OCI-LY3 (cell line): Measurements from ENCODE around the gene PAX2.

Experiments used
- H2AFZ ChIP-seq: fragments of 200-600, 300-600 bp; shearing (Covaris generic); 2 replicates; pipeline ENCODE4 v1.6.0; 2014; ENCODE audit warnings: antibody characterized with exemption, low read depth, low read length
- H3K27ac ChIP-seq: fragments of 200-600, 300-600 bp; sonication (generic); 2 replicates; pipeline ENCODE4 v1.5.1; 2014; ENCODE audit warnings: mild to moderate bottlenecking, low read length, moderate library complexity, mixed read lengths
- H3K27me3 ChIP-seq: fragments of 200-600, 300-600 bp; sonication (generic); 2 replicates; pipeline ENCODE4 v1.6.1; 2014; ENCODE audit warnings: low read depth, low read length, mixed read lengths
- H3K36me3 ChIP-seq: fragments of 200-600, 300-600 bp; sonication (generic); replicated peaks from 2 replicates; pipeline ENCODE3; 2014; ENCODE audit warnings: low read depth, low read length, mixed read lengths
- H3K4me1 ChIP-seq: fragments of 300-600, 200-600 bp; sonication (generic); 2 replicates; pipeline ENCODE4 v1.6.1; 2014; ENCODE audit warnings: low read length, mixed read lengths
- H3K4me2 ChIP-seq: fragments of 200-600, 300-600 bp; sonication (generic); 2 replicates; pipeline ENCODE4 v1.6.1; 2014; ENCODE audit warnings: low read length, mixed read lengths
- H3K4me3 ChIP-seq: fragments of 300-600, 200-600 bp; sonication (generic); 2 replicates; pipeline ENCODE4 v1.5.1; 2014; ENCODE audit warnings: antibody characterized with exemption, mild to moderate bottlenecking, low read length, moderate library complexity
- H3K79me2 ChIP-seq: fragments of 300-600, 200-600 bp; shearing (Covaris generic); 2 replicates; pipeline ENCODE4 v1.6.1; 2014; ENCODE audit warnings: mild to moderate bottlenecking, low read length, mixed read lengths
- H3K9ac ChIP-seq: fragments of 300-600, 200-600 bp; shearing (Covaris generic); 2 replicates; pipeline ENCODE4 v1.6.0; 2014; ENCODE audit warnings: mild to moderate bottlenecking, low read length, moderate library complexity
- H3K9me3 ChIP-seq: fragments of 200-600, 300-600 bp; shearing (Covaris generic); 2 replicates; pipeline ENCODE4 v1.6.1; 2014; ENCODE audit warnings: low read length, mixed read lengths; ENCODE audit not compliant: insufficient read depth
- H4K20me1 ChIP-seq: fragments of 200-600, 300-600 bp; sonication (generic); 2 replicates; pipeline ENCODE4 v1.6.1; 2016; ENCODE audit warnings: low read length, mixed read lengths; ENCODE audit not compliant: insufficient read depth
- EZH2phosphoT487 ChIP-seq: fragments of 200-600 bp; shearing (Covaris generic); IDR thresholded peaks from 2 replicates; pipeline ENCODE4 v1.6.1; 2018; ENCODE audit warnings: antibody characterized with exemption, mixed run types, low read depth
- TF ChIP-seq, protein P1 (sequence below): fragments of 200-600, 300-600 bp; sonication (generic); IDR thresholded peaks from 2 replicates; pipeline ENCODE4 v1.5.1; 2014; ENCODE audit warnings: antibody characterized with exemption, low read length, low read depth

Gene PAX2

DNA sequence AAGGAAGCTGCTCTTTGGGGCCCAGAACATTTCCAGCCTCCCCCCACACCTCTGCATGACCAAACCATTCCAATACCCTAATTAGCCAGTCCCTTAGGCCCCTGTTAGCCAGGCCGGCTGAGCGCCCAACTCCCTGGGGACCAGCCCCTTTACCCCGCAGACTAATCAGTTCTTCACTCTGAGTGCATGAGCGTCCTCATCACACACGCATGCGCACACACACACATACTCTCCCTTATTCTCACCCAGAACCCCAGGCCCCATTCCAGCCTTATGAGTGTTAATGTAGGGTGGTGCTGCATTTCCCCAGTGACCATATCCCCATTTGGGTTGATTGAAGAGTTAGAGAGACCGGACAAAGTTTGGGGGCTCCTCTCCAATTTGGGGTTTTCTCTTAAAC is 90.4 kb downstream of the PAX2 start:
- H3K79me2 ChIP-seq, result no peaks in the 10 kb centered on the region
- no peak overlapping the region for H3K4me2 ChIP-seq
- H3K4me1 ChIP-seq, result no peaks in the 10 kb centered on the region
- TF ChIP-seq, protein P1, sequence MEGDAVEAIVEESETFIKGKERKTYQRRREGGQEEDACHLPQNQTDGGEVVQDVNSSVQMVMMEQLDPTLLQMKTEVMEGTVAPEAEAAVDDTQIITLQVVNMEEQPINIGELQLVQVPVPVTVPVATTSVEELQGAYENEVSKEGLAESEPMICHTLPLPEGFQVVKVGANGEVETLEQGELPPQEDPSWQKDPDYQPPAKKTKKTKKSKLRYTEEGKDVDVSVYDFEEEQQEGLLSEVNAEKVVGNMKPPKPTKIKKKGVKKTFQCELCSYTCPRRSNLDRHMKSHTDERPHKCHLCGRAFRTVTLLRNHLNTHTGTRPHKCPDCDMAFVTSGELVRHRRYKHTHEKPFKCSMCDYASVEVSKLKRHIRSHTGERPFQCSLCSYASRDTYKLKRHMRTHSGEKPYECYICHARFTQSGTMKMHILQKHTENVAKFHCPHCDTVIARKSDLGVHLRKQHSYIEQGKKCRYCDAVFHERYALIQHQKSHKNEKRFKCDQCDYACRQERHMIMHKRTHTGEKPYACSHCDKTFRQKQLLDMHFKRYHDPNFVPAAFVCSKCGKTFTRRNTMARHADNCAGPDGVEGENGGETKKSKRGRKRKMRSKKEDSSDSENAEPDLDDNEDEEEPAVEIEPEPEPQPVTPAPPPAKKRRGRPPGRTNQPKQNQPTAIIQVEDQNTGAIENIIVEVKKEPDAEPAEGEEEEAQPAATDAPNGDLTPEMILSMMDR, result no peak
- TF ChIP-seq EZH2phosphoT487, result no peak
- H3K36me3 ChIP-seq, result no peaks in the 10 kb centered on the region
- H2AFZ ChIP-seq, result no peak overlapping the region
- no peaks in the 10 kb centered on the region for H3K9me3 ChIP-seq
- H3K27me3 ChIP-seq, result 0 out of 2 replicates have a peak, but pooled peaks cover 3% of the 10 kb centered on the region
- no peak overlapping the region for H3K4me3 ChIP-seq
- no peak overlapping the region for H3K27ac ChIP-seq
- no peak overlapping the region for H3K9ac ChIP-seq
- H4K20me1 ChIP-seq, result no peaks in the 10 kb centered on the region

DNA sequence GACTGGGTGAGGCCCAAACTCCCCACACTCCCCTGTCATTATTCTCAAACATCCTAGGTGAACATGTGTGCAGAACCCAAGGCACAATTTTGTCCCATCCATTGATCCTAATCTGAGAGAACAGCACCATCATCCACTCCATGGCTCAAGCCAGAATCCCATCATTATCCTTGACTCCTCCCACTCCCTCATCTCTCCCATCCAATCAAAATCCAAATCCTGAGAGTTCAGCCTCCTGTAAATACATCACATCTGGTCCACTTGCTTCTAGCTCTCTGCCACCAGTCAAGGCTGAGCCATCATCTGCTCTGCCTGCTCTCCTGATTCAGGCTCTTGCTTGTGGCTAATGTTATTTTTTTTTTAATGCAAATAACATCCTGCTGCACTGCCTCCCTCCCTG is 91.5 kb downstream of the PAX2 start:
- Histone ChIP-seq H4K20me1 (no peaks in the 10 kb centered on the region), H3K36me3 (no peaks in the 10 kb centered on the region), H3K9ac (no peak overlapping the region), H3K4me2 (no peak overlapping the region), H3K79me2 (no peaks in the 10 kb centered on the region), H3K4me1 (no peaks in the 10 kb centered on the region), H3K27me3 (0 out of 2 replicates have a peak, but pooled peaks cover 3% of the 10 kb centered on the region), H3K27ac (no peak overlapping the region), H2AFZ (no peak overlapping the region), H3K4me3 (no peak overlapping the region), H3K9me3 (no peaks in the 10 kb centered on the region)
- TF ChIP-seq, protein P1, result no peak
- no peak for TF ChIP-seq EZH2phosphoT487

DNA sequence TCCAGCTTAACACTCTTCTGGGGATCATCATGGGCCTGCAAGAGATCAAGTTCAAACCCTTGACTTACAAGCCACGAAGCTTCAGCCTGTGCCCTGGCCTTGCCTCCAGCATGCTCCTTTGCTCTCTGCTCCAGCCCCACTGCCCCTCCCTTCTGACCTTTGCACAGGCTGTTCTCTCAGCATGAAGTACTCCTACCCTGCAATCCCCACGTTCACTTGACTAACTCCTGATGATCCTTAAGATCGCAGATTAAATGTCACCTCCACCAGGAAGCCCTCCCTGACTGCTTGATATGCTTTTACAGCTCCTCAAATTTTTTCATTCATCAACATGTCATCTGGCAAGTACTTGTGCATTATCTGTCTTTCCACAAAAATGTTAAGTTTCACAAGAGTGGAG is 91.9 kb downstream of the PAX2 start:
- Histone ChIP-seq H3K27ac (no peak overlapping the region), H2AFZ (no peak overlapping the region), H3K4me1 (no peaks in the 10 kb centered on the region), H3K4me2 (no peak overlapping the region), H3K79me2 (no peaks in the 10 kb centered on the region), H3K9me3 (no peaks in the 10 kb centered on the region), H3K9ac (no peak overlapping the region), H3K4me3 (no peak overlapping the region), H3K36me3 (no peaks in the 10 kb centered on the region), H3K27me3 (0 out of 2 replicates have a peak, but pooled peaks cover 3% of the 10 kb centered on the region), H4K20me1 (no peaks in the 10 kb centered on the region)
- TF ChIP-seq, protein P1, result no peak
- TF ChIP-seq EZH2phosphoT487, result no peak

DNA sequence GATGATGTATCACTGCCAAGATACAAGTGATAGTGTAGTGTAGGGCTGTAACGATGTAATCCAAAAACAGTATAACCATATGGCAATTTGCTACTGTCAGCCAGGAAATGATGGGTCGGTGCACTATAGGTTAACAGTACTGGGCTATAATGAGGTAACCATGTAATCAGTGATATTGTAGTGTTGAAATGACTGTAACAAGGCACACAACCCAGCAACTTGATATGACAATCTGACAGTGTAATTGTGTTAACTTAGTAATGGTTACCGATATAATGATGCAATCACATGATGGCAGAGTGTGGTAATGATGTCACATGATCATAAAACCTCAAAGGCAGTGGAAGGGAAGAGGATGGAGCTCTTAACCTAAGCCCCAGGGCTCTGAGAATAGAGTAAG is 93.6 kb downstream of the PAX2 start:
- Histone ChIP-seq H3K9ac (no peak overlapping the region), H4K20me1 (no peaks in the 10 kb centered on the region), H2AFZ (no peak overlapping the region), H3K4me3 (no peak overlapping the region), H3K4me1 (no peaks in the 10 kb centered on the region), H3K4me2 (no peak overlapping the region), H3K27ac (no peak overlapping the region), H3K36me3 (no peaks in the 10 kb centered on the region), H3K27me3 (0 out of 2 replicates have a peak, but pooled peaks cover 3% of the 10 kb centered on the region), H3K79me2 (no peaks in the 10 kb centered on the region), H3K9me3 (no peaks in the 10 kb centered on the region)
- no peak for TF ChIP-seq EZH2phosphoT487
- TF ChIP-seq, protein P1, result no peak
